Transverse colon (tissue), 3 donors: ENCODE results near the gene SPACDR.

Source experiments
- POLR2A ChIP-seq: fragments of 450-650 bp; IDR thresholded peaks from one replicate; pipeline ENCODE4 v1.6.1; 2016; ENCODE audit warnings: antibody characterized with exemption, mild to moderate bottlenecking, moderate library complexity
- TF ChIP-seq, protein P1 (sequence below), 5 experiments: fragments of 200-600 bp in 3 of 5; fragments of 450-650 bp in 2 of 5; sonication (generic) in 3 of 5; IDR thresholded peaks; 1 replicate in 2 of 5; 2 replicates in 3 of 5; pipeline ENCODE4 v1.5.1; 2016 to 2017; ENCODE audit warnings: antibody characterized with exemption in 5 of 5, inconsistent platforms in 3 of 5, mild to moderate bottlenecking in 2 of 5, moderate library complexity in 1 of 5

DNA sequence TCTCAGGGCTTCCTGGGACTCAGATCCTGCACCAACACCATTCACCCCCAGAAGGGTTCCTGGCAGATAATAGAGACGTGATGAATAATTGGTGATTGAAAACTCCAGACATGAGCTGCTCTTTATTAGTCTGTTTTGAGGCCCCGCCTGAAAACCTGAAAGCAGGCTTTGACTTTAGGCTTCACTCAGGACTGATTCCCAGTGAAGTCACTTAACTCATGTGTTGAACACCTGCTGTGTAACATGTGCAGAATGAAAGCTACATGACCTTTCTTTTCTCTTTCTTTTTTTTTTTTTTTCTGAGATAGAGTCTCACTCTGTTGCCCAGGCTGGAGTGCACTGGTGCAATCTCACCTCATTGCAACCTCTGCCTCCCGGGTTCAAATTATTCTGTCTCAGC lies 8.9 kb downstream of the SPACDR start:
- TF ChIP-seq, protein P1, sequence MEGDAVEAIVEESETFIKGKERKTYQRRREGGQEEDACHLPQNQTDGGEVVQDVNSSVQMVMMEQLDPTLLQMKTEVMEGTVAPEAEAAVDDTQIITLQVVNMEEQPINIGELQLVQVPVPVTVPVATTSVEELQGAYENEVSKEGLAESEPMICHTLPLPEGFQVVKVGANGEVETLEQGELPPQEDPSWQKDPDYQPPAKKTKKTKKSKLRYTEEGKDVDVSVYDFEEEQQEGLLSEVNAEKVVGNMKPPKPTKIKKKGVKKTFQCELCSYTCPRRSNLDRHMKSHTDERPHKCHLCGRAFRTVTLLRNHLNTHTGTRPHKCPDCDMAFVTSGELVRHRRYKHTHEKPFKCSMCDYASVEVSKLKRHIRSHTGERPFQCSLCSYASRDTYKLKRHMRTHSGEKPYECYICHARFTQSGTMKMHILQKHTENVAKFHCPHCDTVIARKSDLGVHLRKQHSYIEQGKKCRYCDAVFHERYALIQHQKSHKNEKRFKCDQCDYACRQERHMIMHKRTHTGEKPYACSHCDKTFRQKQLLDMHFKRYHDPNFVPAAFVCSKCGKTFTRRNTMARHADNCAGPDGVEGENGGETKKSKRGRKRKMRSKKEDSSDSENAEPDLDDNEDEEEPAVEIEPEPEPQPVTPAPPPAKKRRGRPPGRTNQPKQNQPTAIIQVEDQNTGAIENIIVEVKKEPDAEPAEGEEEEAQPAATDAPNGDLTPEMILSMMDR (IDR thresholded peaks at IDR 0.05), result no peak
- TF ChIP-seq POLR2A, result no peak
